ENCODE results near the gene NASP.

GRCh38 chr1:45569571-45569961, 14.3 kb upstream of the NASP start:
- no peak for TF ChIP-seq CTCF (IDR thresholded peaks at IDR 0.05)
- no peak for TF ChIP-seq POLR2A (IDR thresholded peaks at IDR 0.05)
